ENCODE measurements around the gene ZER1.
"Not testable (repeated sequence)": the region's sequence is repeated elsewhere in the genome, so short reads cannot be mapped to it uniquely, and the experiment has no call there.

Gene ZER1

GRCh38 chr9:128787659-128788058 lies 15.9 kb upstream of the ZER1 start:
- DNase-seq (ENCODE audit: low spot score): no peak

GRCh38 chr9:128786681-128787601 lies 15.2 kb upstream of the ZER1 start, which contains the start of gene TBC1D13:
TSS of gene TBC1D13 (plus strand) at chr9:128787253. CDS start at chr9:128787354, 101 bp downstream.
- peak; percentile 99 for DNase-seq (ENCODE audit: low spot score)

- DNase-seq (ENCODE audit: low spot score): no peak
These were observed 13.7 kb upstream of the ZER1 start for GRCh38 chr9:128785427-128785826.

GRCh38 chr9:128782669-128783068 lies 10.9 kb upstream of the ZER1 start:
- no peak for DNase-seq (ENCODE audit: low spot score)

GRCh38 chr9:128781187-128782070 lies 9.7 kb upstream of the ZER1 start:
- no peak for DNase-seq (ENCODE audit: low spot score)

- DNase-seq (ENCODE audit: low spot score): not testable (repeated sequence)
These were observed 8.4 kb upstream of the ZER1 start for GRCh38 chr9:128780093-128780492.

GRCh38 chr9:128774804-128775203 lies 3.1 kb upstream of the ZER1 start:
- DNase-seq (ENCODE audit: low spot score): no peak

- DNase-seq (ENCODE audit: low spot score): no peak
These were observed 1.3 kb upstream of the ZER1 start for GRCh38 chr9:128773049-128773448.

GRCh38 chr9:128771094-128771721 lies 519 bp downstream of the ZER1 start:
- DNase-seq (ENCODE audit: low spot score): no peak

- DNase-seq (ENCODE audit: low spot score): no peak
These were observed 1.3 kb downstream of the ZER1 start for GRCh38 chr9:128770286-128771030.

- no peak for DNase-seq (ENCODE audit: low spot score)
These were observed 3.1 kb downstream of the ZER1 start for GRCh38 chr9:128768606-128769005.

GRCh38 chr9:128765499-128765898 lies 6.2 kb downstream of the ZER1 start:
- DNase-seq (ENCODE audit: low spot score): no peak

- peak; percentile 40 for DNase-seq (ENCODE audit: low spot score)
These were observed 7.4 kb downstream of the ZER1 start for GRCh38 chr9:128764361-128764760.

GRCh38 chr9:128762671-128763449 lies 8.9 kb downstream of the ZER1 start:
- no peak for DNase-seq (ENCODE audit: low spot score)

- DNase-seq (ENCODE audit: low spot score): no peak
These were observed 14.1 kb downstream of the ZER1 start for GRCh38 chr9:128757602-128758001.

GRCh38 chr9:128753627-128754026 lies 18.1 kb downstream of the ZER1 start:
- no peak for DNase-seq (ENCODE audit: low spot score)

- DNase-seq (ENCODE audit: low spot score): no peak
These were observed 20.7 kb downstream of the ZER1 start for GRCh38 chr9:128750926-128751595.

- DNase-seq (ENCODE audit: low spot score): no peak
These were observed 24.5 kb downstream of the ZER1 start for GRCh38 chr9:128747241-128747640.

GRCh38 chr9:128743421-128743820 lies 28.3 kb downstream of the ZER1 start:
- no peak for DNase-seq (ENCODE audit: low spot score)

- DNase-seq (ENCODE audit: low spot score): no peak
These were observed 29.3 kb downstream of the ZER1 start for GRCh38 chr9:128742401-128742800.
